DND-41 (cell line): ENCODE results near the gene PTPRK.

ENCODE experiments used
- ATAC-seq: fragments of 200-7000 bp; cut with Tn5 transposase; 3 replicates; pipeline ENCODE4 v1.9.1; 2021; ENCODE audit warnings: low read depth; ENCODE audit not compliant: insufficient read depth
- DNase-seq: peaks from one replicate; pipeline ENCODE4 v3.0.0-alpha.2; 2020
- H2AFZ ChIP-seq: 2 replicates; pipeline ENCODE4 v1.6.0; 2012; ENCODE audit warnings: low read depth, low read length
- H3K27ac ChIP-seq: 2 replicates; pipeline ENCODE4 v1.5.1; 2012; ENCODE audit warnings: low read length, inconsistent platforms
- H3K27me3 ChIP-seq: fragments of 200-600 bp; sonication (generic); 2 replicates; pipeline ENCODE4 v1.6.0; 2012; ENCODE audit warnings: low read length, mild to moderate bottlenecking, inconsistent platforms; ENCODE audit not compliant: insufficient read depth, poor library complexity
- H3K36me3 ChIP-seq: 2 replicates; pipeline ENCODE4 v1.5.1; 2012; ENCODE audit warnings: low read length, inconsistent platforms; ENCODE audit not compliant: insufficient read depth
- H3K4me1 ChIP-seq: 2 replicates; pipeline ENCODE4 v1.5.1; 2012; ENCODE audit warnings: mild to moderate bottlenecking, low read length; ENCODE audit not compliant: insufficient read depth
- H3K4me2 ChIP-seq: 2 replicates; pipeline ENCODE4 v1.6.0; 2012; ENCODE audit warnings: mild to moderate bottlenecking, moderate library complexity, low read length, inconsistent platforms; ENCODE audit not compliant: insufficient read depth
- H3K4me3 ChIP-seq, 2 experiments: fragments of 200-600 bp in 1 of 2; shearing (Covaris generic) in 1 of 2; 2 replicates each; pipeline ENCODE4 v1.5.1; 2012 to 2016; ENCODE audit warnings: inconsistent platforms in 2 of 2, low read length in 2 of 2, mild to moderate bottlenecking in 2 of 2, low read depth in 1 of 2, moderate library complexity in 1 of 2
- H3K79me2 ChIP-seq: 2 replicates; pipeline ENCODE4 v1.6.0; 2012; ENCODE audit warnings: low read length, inconsistent platforms; ENCODE audit not compliant: insufficient read depth
- H3K9ac ChIP-seq: 2 replicates; pipeline ENCODE4 v1.6.0; 2012; ENCODE audit warnings: low read depth, mild to moderate bottlenecking, inconsistent platforms, low read length, moderate library complexity
- H3K9me3 ChIP-seq: 2 replicates; pipeline ENCODE4 v1.5.1; 2012; ENCODE audit warnings: low read length, moderate library complexity, mild to moderate bottlenecking, inconsistent platforms; ENCODE audit not compliant: insufficient read depth, severe bottlenecking
- H4K20me1 ChIP-seq: 2 replicates; pipeline ENCODE4 v1.6.0; 2012; ENCODE audit warnings: low read length; ENCODE audit not compliant: insufficient read depth
- CTCF ChIP-seq: IDR thresholded peaks from 2 replicates; pipeline ENCODE4 v1.5.1; 2012; ENCODE audit warnings: borderline replicate concordance, low read length, moderate library complexity, mild to moderate bottlenecking; ENCODE audit not compliant: poor library complexity, severe bottlenecking; ENCODE audit errors: extremely low read depth
- EZH2 ChIP-seq: IDR thresholded peaks from 3 replicates; pipeline ENCODE4 v1.6.1; 2012; ENCODE audit warnings: borderline replicate concordance, low read depth, mild to moderate bottlenecking, moderate library complexity, low read length, inconsistent platforms; ENCODE audit not compliant: severe bottlenecking

PTPRK gene

DNA sequence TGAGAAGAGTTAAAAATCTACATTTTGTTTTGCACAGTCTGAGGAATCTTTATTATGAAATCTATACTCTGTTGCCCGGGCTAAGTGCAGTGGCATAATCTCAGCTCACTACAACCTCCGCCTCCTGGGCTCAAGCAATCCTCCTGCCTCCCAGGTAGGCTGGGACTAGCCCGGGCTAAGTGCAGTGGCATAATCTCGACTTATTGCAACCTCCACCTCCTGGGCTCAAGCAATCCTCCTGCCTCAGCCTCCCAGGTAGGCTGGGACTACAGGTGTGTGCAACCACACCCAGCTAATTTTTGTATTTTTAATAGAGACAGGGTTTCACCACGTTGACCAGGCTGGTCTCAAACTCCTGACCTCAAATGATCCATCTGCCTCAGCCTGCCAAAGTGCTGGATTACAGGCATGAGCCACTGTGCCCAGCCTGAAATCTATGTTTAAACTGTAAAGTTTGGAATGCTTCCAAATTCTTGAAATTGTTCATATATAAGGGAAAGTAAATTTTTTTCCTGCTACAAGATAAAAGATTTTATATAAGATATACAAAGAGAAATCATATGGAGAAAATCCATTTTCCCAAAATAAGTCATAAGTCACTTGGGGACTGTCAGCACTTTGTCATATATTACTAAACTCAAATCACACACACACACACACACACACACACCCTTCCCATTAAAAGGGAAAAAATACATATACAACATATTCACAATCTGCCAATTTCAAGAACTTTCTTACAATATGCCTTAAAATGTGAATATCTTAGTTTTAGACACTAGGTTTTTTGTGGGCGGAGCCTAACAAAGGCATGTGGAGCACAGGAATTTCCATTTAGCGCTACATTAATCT is 19.4 kb downstream of the PTPRK start:
- no peaks in the 10 kb centered on the region for H3K79me2 ChIP-seq
- no peaks in the 10 kb centered on the region for H3K4me1 ChIP-seq
- H3K9me3 ChIP-seq: no peaks in the 10 kb centered on the region
- H3K27ac ChIP-seq: no peak overlapping the region
- H3K27me3 ChIP-seq: no peaks in the 10 kb centered on the region
- no peak overlapping the region for H3K4me3 ChIP-seq
- H3K9ac ChIP-seq: no peak overlapping the region
- no peaks in the 10 kb centered on the region for H3K36me3 ChIP-seq
- no peak overlapping the region for H3K4me2 ChIP-seq
- no peak for ATAC-seq
- H2AFZ ChIP-seq: no peak overlapping the region
- TF ChIP-seq EZH2 (no peak), CTCF (no peak)
- H4K20me1 ChIP-seq: no peaks in the 10 kb centered on the region
- DNase-seq: no peak

DNA sequence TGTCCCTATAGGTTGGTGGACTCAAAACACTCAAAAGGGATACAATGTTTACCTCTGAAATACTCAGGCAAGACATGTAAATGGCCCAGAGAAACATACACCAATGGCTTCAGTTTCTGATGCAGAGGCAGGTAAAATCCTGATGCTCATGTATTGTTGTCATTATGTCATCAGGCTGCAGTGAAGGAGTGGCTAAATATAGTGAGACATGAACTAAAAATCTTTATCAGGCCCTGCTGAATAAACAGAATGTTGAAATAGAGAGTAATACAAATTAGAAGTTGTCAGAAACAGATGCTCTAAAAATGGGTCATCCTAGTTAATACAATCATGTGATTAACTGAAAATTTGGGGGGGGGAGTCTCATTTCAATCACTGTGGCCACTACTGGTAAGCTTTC is 20.4 kb downstream of the PTPRK start:
- no peak for ATAC-seq
- Histone ChIP-seq H3K4me3 (no peak overlapping the region), H2AFZ (no peak overlapping the region), H4K20me1 (no peaks in the 10 kb centered on the region), H3K27me3 (no peaks in the 10 kb centered on the region), H3K9me3 (no peaks in the 10 kb centered on the region), H3K36me3 (no peaks in the 10 kb centered on the region), H3K9ac (no peak overlapping the region), H3K4me1 (no peaks in the 10 kb centered on the region), H3K4me2 (no peak overlapping the region), H3K79me2 (no peaks in the 10 kb centered on the region), H3K27ac (no peak overlapping the region)
- no peak for DNase-seq
- TF ChIP-seq EZH2 (no peak), CTCF (no peak)

GRCh38 chr6:128499079-128499731 is 21.2 kb downstream of the PTPRK start:
- no peak overlapping the region for H3K9ac ChIP-seq
- H3K4me1 ChIP-seq: no peaks in the 10 kb centered on the region
- H3K4me3 ChIP-seq: no peak overlapping the region
- H3K27me3 ChIP-seq: no peaks in the 10 kb centered on the region
- ATAC-seq (no peak), DNase-seq (no peak)
- no peak overlapping the region for H3K27ac ChIP-seq
- no peaks in the 10 kb centered on the region for H3K79me2 ChIP-seq
- no peak overlapping the region for H2AFZ ChIP-seq
- no peaks in the 10 kb centered on the region for H3K36me3 ChIP-seq
- H3K4me2 ChIP-seq: no peak overlapping the region
- no peaks in the 10 kb centered on the region for H4K20me1 ChIP-seq
- TF ChIP-seq EZH2 (no peak), CTCF (no peak)
- H3K9me3 ChIP-seq: no peaks in the 10 kb centered on the region
